IPS-20b (cell line): ENCODE measurements around the gene ING1.
A peak's percentile ranks its signal among the peaks of the same experiment; 100 is the strongest.
"Not testable (repeated sequence)": the region's sequence is repeated elsewhere in the genome, so short reads cannot be mapped to it uniquely, and the experiment has no call there.

Experiments
- H3K27ac ChIP-seq: one replicate; pipeline ENCODE4 v1.5.1; 2013; ENCODE audit warnings: low read length
- H3K27me3 ChIP-seq: 2 replicates; pipeline ENCODE4 v1.6.1; 2013; ENCODE audit warnings: mild to moderate bottlenecking, low read length, inconsistent platforms; ENCODE audit not compliant: insufficient read depth
- H3K36me3 ChIP-seq: 2 replicates; pipeline ENCODE4 v1.6.1; 2013; ENCODE audit warnings: low read depth, mild to moderate bottlenecking, inconsistent platforms, low read length, moderate library complexity; ENCODE audit not compliant: insufficient read depth
- H3K4me1 ChIP-seq: 2 replicates; pipeline ENCODE4 v1.6.1; 2013; ENCODE audit warnings: mild to moderate bottlenecking, control low read depth, inconsistent platforms, low read length, moderate library complexity; ENCODE audit not compliant: insufficient read depth
- H3K4me3 ChIP-seq: 2 replicates; pipeline ENCODE4 v1.5.1; 2013; ENCODE audit warnings: mild to moderate bottlenecking, low read length, inconsistent platforms
- H3K9ac ChIP-seq: 2 replicates; pipeline ENCODE4 v1.6.1; 2013; ENCODE audit warnings: low read depth, mild to moderate bottlenecking, inconsistent platforms, low read length, moderate library complexity
- H3K9me3 ChIP-seq: 2 replicates; pipeline ENCODE4 v1.6.1; 2013; ENCODE audit warnings: mild to moderate bottlenecking, low read depth, low read length, inconsistent platforms; ENCODE audit not compliant: insufficient read depth

The ING1 gene, protein sequence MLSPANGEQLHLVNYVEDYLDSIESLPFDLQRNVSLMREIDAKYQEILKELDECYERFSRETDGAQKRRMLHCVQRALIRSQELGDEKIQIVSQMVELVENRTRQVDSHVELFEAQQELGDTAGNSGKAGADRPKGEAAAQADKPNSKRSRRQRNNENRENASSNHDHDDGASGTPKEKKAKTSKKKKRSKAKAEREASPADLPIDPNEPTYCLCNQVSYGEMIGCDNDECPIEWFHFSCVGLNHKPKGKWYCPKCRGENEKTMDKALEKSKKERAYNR

DNA sequence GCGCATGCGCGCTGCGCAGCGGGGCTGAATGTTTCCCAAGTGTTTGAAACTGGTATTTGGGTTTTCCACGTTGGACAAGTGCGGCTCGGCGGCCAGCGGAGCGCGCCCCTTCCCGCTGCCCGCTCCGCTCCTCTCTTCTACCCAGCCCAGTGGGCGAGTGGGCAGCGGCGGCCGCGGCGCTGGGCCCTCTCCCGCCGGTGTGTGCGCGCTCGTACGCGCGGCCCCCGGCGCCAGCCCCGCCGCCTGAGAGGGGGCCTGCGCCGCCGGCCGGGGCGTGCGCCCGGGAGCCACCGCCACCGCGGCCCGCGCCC lies at the start of gene ING1:
Gene ING1 (plus strand): TSS at position 59 of the 311 bp plus-strand sequence. CDS start 450 bp downstream, outside the sequence.
- H3K4me3 ChIP-seq = peak within 1 kb of the TSS; percentile 86
- peaks cover 14% of the 10 kb centered on the region; the same call in 1 of the 2 replicates for H3K4me1 ChIP-seq
- H3K9ac ChIP-seq = peak within 1 kb of the TSS; percentile 98
- H3K9me3 ChIP-seq = no peaks in the 10 kb centered on the region
- H3K36me3 ChIP-seq = no peaks in the 10 kb centered on the region
- peak within 1 kb of the TSS; percentile 99 for H3K27ac ChIP-seq
- H3K27me3 ChIP-seq = no peaks in the 10 kb centered on the region

DNA sequence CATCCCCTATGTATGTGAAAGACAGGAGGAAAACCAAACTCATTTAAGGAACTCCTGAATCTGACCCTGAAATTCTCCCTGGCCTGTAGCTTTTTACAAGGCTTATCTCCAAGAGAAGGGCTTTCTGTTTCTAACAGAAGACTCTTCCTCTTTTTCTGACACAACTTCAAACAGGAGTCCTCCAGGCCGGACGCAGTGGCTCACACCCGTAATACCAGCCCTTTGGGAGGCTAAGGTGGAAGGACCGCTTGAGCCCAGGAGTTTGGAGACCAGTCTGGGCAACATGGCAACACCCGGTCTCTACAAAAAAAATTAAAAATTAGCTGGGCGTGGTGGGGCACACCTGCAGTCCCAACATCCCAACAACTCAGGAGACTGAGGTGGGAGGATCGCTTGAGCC lies 49.5 kb upstream of the ING1 start:
- H3K4me3 ChIP-seq = no peak overlapping the region
- no peak overlapping the region for H3K9ac ChIP-seq
- no peaks in the 10 kb centered on the region for H3K27me3 ChIP-seq
- peaks cover 28% of the 10 kb centered on the region for H3K9me3 ChIP-seq
- H3K4me1 ChIP-seq = peaks cover 3% of the 10 kb centered on the region; the same call in 1 of the 2 replicates
- peaks cover 83% of the 10 kb centered on the region for H3K36me3 ChIP-seq
- H3K27ac ChIP-seq = no peak overlapping the region

DNA sequence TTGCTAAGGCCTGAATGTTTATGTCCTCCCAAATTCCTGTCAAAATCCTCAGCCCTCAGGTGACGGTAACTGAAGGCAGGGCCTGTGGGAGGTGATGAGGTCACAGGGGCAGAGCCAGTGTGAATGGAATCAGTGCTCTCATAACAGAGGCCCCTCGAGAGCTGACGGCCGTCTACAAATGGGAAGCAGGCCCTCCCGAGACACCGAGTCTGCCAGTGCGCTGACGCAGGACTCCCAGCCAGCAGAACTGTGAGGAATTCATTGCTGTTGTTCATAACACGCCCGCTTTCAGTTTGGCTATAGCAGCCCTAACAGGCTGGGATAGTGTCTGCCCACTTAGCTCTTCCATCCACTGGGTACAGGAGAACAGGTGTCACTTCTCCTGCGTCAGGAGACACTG lies 48.8 kb upstream of the ING1 start:
- Histone ChIP-seq H3K27me3 (no peaks in the 10 kb centered on the region), H3K27ac (no peak overlapping the region), H3K4me1 (peaks cover 3% of the 10 kb centered on the region; the same call in 1 of the 2 replicates), H3K9ac (no peak overlapping the region), H3K36me3 (peaks cover 82% of the 10 kb centered on the region), H3K4me3 (no peak overlapping the region), H3K9me3 (peaks cover 30% of the 10 kb centered on the region)

DNA sequence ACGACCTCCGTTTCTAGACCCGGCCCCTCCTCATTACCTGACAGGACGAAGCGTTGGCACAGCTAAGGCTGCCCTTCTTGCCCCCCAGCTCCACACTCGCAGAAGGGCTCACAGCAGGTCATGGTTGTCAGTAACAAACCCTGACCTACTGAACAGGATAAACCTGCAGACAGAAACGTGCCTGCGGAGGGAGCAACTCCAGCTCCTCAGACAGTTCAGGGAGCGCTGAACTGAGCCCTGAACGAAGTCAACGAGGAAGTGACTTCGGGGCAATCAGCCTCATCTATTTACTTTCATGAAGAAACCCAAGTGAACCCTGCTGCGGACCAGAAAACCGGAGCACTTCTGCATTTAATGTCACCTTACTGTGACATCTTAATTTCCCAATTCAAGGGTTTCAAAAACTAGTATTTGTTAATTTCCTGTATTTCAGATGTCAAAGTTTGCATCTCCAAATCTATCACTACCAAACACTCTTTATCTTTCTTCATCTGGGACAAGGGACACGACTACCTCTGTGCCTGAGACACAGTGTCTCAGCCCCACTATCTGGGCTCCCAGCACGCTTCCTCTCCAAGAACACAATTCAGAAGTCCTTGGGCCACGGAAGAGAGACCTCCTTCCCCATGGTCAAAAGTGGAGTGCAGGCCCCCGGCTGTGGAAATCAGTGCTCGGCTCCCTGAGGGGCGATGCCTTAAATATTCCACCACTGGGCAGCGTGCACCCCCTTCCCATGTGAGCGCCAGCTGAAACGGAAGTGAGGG lies 47.8 kb upstream of the ING1 start:
- H3K9ac ChIP-seq = no peak overlapping the region
- peaks cover 29% of the 10 kb centered on the region for H3K9me3 ChIP-seq
- no peak overlapping the region for H3K27ac ChIP-seq
- H3K4me3 ChIP-seq = no peak overlapping the region
- peaks cover 75% of the 10 kb centered on the region for H3K36me3 ChIP-seq
- no peaks in the 10 kb centered on the region for H3K27me3 ChIP-seq
- H3K4me1 ChIP-seq = peaks cover 3% of the 10 kb centered on the region; the same call in 1 of the 2 replicates

DNA sequence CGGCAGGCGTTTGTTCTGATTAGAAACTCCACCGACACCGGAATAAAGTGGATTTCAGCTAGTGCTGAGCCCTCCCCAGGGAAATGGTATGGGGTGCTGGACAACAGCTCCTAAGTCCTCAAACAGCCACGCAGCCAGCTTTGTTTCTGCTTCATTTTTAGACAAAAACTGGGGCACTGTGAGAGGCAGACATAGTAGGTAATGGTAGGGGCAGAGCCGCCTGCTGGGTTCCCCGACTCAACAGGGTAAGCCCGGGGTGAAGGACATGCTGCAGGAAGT lies 47.3 kb upstream of the ING1 start:
- Histone ChIP-seq H3K4me1 (peaks cover 3% of the 10 kb centered on the region; the same call in 1 of the 2 replicates), H3K9me3 (peaks cover 24% of the 10 kb centered on the region), H3K36me3 (peaks cover 72% of the 10 kb centered on the region), H3K27ac (no peak overlapping the region), H3K9ac (no peak overlapping the region), H3K27me3 (no peaks in the 10 kb centered on the region), H3K4me3 (no peak overlapping the region)

DNA sequence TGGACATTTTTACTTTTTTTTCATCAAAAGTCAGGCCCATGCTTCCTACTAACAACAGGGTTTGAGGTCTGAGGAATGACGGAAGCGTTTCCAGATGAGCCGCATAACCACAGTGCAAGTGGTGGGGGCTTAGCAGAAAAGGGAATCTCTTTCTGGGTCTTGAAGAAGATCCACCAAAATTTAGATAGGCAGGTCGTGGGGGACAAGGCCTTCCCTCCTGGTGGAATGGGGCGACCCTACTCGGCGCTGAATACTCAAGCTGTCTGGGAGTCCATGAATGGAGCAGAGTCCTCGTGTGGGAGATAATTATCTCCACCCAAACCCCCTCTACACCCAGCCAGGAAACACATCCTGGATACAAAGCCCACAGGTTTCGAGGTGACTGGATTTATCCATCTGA lies 44.5 kb upstream of the ING1 start:
- Histone ChIP-seq H3K4me1 (peaks cover 3% of the 10 kb centered on the region; the same call in 1 of the 2 replicates), H3K9me3 (peaks cover 18% of the 10 kb centered on the region), H3K4me3 (no peak overlapping the region), H3K36me3 (peaks cover 44% of the 10 kb centered on the region), H3K27me3 (no peaks in the 10 kb centered on the region), H3K27ac (no peak overlapping the region), H3K9ac (no peak overlapping the region)

DNA sequence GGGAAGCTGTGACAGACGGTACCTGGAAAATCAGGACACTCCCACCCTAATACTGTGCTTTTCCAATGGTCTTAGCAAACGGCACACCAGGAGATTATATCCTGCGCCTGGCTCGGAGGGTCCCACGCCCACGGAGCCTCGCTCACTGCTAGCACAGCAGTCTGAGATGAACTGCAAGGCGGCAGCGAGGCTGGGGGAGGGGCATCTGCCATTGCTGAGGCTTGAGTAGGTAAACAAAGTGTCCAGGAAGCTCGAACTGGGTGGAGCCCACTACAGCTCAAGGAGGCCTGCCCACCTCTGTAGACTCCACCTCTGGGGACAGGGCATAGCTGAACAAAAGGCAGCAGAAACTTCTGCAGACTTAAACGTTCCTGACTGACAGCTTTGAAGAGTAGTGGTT lies 43.7 kb upstream of the ING1 start:
- H3K27ac ChIP-seq, H3K9ac ChIP-seq, H3K27me3 ChIP-seq, H3K4me3 ChIP-seq, H3K4me1 ChIP-seq: not testable (repeated sequence)
- peaks cover 38% of the 10 kb centered on the region for H3K36me3 ChIP-seq
- H3K9me3 ChIP-seq = peaks cover 18% of the 10 kb centered on the region

DNA sequence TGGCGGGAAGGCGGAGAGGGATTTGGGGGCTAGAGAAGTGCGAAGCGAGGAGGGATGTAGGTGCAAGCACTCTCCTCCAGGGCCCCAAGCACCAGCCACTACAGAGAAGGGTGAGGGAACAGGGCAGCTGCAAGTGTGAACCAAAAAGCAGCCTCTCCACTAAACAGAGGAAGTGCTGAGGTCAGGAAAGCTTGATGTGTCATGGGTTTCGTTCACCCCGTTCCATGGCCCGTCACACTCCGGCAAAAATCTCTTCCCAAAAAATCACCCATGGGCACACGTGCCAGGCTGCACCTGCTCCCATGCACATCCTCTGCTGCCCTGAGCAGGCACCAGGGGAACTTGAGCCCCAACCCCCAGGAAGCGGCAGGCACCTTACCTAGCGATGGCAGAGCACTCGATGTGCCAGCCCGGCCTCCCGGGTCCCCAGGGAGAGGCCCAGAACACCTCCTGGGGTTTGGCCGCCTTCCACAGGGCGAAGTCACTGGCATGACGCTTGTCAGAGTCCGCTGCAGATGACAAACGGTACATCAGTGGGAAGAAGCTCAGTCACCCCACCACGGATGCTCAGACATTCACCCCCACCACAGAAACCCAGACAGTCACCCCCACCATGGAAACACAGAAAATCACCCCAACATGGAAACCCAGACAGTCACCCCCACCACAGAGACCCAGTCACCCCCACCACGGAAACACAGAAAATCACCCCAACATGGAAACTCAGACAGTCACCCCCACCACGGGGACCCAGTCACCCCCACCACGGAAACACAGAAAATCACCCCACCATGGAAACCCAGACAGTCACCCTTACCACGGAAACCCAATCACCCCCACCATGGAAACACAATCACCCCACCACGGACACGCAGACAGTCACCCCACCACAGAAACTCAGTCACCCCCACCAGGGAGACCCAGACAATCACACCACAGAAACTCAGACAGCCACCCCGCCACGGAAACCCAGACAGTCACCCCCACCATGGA lies 36.6 kb upstream of the ING1 start:
- Histone ChIP-seq H3K9ac (no peak overlapping the region), H3K4me3 (no peak overlapping the region), H3K27ac (no peak overlapping the region), H3K9me3 (no peaks in the 10 kb centered on the region), H3K36me3 (peaks cover 28% of the 10 kb centered on the region), H3K27me3 (no peaks in the 10 kb centered on the region), H3K4me1 (no peaks in the 10 kb centered on the region)

DNA sequence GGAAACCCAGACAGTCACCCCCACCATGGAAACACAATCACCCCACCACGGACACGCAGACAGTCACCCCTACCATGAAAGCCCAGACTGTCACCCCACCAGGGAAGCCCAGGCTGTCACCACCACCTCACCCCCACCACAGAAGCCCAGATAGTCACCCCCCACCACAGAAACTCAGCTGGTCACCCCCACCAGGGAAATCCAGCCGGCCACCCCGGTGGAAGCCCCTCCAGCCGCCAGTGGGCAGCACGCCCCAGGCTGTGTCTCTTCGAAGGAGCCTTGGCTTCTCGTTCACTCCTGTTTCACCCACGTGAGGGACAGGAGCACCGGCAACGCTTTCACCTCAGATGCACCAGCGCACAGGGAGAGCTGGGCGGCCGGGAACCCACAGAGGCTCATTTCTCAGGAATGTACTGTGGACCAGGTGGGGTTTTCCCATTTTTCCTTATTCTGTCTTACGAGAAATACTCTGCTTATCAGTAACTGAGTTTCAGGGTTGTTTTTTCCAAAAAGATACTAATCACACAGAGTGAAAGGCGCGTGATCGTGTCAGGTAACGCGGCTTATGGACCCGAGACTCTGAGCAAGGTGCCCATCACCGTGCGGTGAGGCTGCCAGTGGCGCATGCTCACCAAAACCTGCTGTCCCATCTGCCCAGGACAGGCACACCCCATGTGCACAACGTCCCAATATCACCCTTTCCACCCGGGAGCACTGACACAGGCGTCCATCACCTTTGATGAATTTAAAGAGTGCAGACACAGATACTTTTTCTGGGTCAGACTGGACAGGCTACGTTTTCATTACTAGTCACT lies 35.6 kb upstream of the ING1 start:
- Histone ChIP-seq H3K4me1 (no peaks in the 10 kb centered on the region), H3K36me3 (peaks cover 39% of the 10 kb centered on the region), H3K4me3 (no peak overlapping the region), H3K9me3 (no peaks in the 10 kb centered on the region), H3K27me3 (no peaks in the 10 kb centered on the region), H3K9ac (no peak overlapping the region), H3K27ac (no peak overlapping the region)

DNA sequence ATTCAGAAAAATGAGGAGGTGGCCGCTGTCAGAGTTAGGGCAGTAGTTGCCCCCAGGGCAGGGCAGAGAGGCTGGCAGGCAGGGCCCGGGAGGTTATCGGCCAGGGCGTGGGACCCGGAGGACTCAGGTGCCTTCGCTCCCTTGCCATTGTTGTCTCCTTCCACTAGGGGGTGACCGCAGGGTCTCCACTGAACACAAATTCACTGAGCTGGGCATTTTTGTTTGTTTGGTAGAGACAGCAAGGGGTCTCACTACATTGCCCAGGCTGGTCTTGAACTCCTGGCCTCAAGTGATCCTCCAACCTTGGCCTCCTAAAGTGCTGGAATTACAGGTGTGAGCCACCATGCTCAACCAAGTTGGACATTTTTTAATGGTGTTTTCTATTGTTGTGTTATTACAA lies 32.6 kb upstream of the ING1 start:
- Histone ChIP-seq H3K27me3 (no peaks in the 10 kb centered on the region), H3K9ac (no peak overlapping the region), H3K4me3 (no peak overlapping the region), H3K9me3 (no peaks in the 10 kb centered on the region), H3K4me1 (no peaks in the 10 kb centered on the region), H3K27ac (no peak overlapping the region), H3K36me3 (peaks cover 63% of the 10 kb centered on the region)
